Limb (tissue), 2 donors: ENCODE results near the gene MN1.

Experiments used
- DNase-seq, 2 donors: peaks; one replicate each; pipeline ENCODE4 v3.0.0-alpha.2; 2016; ENCODE audit errors: extremely low spot score in 2 of 2

MN1 gene

DNA sequence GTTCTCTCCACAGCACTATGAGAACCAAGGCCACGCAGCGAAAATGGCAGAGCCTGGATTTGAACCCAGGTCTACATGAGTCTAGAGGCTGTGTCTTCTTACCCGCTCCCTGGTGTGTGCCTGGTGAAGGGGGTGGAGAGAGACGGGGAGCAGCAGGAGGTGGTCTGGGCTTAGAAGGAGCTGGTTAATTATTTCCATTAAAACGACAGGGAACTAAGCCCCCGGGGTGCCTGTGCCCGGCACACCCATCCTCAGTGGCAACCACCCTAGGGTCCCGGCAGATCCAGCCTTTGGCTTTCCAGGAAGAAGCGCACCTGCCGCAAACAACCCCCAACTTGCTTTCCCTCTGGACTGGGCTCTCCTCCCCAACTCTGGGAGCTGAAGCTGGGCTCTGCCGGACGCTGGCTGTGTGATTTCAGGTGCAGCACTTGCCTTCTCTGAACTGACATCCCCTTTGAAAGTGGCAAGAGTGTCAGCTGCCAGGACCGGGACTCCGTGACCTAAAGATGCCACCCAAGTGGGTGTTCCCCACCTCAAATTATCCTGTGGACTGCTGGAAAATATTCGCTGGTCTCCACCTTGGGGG lies 35.8 kb downstream of the MN1 start:
- no peak for DNase-seq

DNA sequence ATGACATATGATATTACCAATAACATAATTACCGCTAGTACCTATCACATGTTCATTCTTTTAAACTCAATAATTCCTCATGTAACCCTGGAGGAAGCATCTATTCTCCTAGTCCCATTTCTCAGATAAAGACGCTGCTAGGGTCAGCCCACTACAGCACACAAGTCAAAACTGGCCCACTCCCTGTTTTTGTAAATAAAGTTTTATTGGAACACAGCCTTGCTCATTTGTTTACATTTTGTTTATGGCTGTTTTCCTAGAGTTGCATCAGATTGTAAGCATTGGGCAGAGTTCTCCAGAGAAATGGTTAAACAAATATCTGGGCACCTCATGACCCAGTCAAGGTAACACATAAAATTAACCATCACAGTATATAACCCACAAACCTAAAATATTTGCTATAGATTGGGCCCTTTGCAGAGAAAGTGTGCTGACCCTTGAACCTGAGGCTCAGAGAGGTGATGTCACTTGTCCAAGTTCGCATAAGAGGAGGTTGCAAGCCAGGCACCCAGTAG lies 36.8 kb downstream of the MN1 start:
- DNase-seq, result no peak

DNA sequence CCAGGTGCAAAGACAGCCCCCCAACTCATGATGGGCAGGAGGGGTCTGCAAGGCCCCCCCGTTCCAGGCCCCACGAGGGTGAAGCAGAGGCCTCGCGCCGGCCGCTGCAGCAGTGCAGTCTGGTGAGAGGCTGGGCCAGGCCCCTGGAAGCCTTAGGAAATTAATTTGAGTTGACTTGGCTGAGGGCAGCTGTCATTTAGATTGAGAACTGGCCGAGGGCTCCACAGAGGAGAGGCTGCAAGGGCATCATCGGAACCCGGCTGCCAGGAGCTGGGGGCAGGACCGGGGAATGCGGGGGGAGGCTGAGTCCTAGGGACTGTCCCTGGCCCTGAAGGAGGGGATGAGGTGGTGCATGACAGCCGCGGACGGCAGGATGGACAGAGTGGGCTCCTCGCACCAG lies 39.9 kb downstream of the MN1 start:
- no peak for DNase-seq

DNA sequence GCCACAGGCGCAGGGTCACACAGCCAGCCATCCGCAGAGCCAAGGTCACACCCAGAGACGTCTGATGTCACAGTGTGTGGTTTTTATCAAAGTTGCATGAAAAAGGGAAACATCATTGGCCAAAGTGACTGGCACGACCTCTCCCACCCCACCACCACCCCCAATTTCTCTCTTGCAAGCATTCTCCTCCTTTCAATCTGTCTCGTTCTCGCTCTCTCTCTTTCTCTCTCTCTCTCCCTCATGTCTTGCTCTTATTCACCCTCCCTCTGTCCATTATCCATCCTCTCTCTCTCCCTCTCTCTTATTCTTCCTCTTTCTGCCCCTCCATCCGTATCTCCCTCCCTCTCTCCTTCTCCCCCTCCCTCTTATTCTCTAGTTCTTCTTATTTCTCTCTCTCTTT lies 40.6 kb downstream of the MN1 start:
- DNase-seq, result no peak

DNA sequence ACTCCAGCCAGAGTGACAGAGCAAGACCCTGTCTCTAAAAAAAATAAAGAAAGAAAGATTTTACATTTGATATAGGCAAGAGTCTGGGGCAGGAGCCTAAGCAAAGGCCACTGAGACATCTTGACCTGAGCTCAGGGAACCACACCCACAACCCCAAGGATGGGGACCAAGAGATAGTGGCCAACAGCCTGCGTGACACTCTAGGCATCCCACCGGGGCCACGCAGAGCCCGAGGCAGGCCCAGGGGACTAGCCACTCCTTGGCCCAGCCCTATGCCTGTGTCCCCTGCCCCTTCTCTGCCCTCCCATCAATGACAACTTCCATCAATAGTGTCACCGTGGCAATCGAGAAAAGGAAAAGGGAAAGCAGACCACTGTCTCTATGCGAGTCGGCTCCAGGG lies 41.1 kb downstream of the MN1 start:
- no peak for DNase-seq

DNA sequence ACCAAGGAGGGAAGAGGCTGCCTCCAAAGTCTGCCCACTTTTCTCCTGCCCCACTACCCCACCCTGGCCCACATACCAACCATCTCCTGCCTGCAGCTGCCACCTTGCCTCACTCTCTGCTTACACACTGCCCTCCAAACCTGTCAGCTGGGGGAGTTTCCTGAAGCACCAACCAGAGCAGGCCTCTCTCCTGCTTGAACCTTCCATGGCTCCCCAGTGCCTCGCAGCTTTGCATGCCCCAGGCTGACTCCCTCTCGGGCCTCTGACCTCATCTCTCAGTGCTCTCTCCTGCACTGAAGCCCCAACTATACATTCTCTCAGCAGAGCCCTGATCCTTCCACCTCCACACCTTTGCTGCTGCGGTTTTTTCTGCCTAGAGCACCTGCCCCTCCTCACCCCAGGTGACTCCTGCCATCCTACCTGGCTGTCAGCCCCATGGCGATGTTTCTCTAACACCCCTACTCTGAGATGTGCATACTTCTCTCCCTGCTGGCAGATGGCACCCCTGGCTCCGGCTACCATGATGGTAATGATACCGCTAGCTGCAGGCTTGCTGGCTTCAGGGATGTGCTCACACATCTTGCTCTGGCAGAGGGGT lies 43.5 kb downstream of the MN1 start:
- no peak for DNase-seq

DNA sequence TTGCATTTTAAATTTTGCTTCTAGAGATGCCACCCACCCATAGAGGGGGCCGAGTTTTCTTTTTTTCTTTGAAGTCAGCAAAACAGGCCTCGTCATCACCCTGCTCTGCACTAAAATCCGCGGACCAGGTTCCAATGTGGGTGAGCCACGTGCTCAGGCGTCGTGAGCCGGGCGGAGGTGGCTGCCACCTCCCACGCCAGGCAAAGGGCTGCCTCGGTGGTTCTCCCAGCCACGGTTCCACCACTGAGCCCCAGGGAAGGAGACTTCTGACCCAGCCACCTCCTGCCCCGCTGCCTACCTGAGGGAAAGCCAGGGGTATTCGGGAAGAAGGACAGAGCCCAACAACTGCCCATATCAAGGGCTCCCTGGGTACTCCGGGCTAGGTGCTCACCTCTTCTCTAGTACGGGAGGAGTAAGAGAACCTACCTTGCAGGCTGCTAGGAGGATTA lies 45.3 kb downstream of the MN1 start:
- DNase-seq, result no peak

DNA sequence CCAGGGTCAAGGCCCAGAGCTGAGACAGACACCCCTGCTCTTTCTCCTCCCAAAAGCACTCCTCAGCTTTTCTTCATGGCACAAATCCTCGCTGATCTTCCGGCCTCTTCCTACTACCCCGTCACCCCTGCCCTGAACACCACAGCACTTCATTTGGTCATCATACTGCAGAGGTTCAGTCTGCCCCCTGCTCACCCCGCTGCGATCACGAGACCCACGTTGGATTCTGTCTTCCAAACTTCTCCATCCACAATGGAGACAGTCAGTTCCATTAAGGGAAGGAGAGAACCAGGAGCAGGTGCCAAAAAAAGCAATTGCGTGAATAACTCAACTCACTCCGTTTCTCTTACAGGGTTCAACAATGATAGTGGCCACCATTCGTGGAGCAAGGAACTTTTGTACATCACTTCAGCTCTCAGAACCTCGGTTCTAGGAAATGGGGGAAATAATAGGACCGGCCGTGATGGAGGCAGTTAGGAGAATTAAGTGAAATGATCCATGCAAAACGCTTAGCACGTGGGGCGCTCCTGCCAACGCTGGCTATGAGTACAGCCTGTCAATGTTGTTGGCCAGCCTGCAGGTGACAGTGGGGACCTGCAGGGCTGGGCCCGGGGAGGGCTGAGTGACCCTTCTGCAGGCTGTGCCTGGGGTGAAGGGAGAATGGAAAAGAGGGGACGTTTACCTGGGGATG lies 45.9 kb downstream of the MN1 start:
- DNase-seq, result no peak

DNA sequence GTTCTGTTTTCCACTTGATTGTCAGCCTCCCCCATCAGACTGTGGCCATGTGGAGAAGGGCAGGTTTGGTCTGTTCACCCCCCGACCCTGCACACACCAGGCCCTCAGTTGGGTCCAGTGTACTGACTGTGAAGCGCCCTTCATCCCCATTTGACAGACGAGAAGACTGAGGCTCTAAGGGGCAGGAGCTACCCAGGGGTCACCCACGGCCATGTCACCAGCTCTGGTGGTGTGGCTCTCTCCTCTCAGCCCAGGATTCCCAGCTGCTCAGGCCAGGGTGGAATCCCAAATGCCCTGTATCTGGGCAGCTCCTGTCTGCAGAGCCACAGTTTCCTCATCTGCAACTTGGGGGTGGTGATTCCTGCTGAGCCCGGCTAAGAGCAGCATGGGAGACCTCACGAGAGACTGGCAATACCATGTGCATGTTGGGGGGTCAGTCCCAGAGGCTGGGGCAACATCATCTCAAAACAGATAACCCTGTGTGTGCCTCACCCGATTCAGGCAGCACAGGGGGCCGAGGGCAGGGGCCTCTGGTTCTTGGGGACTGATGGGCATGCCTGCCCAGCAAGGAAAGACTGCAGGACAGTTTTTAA lies 46.6 kb downstream of the MN1 start:
- DNase-seq, result no peak

DNA sequence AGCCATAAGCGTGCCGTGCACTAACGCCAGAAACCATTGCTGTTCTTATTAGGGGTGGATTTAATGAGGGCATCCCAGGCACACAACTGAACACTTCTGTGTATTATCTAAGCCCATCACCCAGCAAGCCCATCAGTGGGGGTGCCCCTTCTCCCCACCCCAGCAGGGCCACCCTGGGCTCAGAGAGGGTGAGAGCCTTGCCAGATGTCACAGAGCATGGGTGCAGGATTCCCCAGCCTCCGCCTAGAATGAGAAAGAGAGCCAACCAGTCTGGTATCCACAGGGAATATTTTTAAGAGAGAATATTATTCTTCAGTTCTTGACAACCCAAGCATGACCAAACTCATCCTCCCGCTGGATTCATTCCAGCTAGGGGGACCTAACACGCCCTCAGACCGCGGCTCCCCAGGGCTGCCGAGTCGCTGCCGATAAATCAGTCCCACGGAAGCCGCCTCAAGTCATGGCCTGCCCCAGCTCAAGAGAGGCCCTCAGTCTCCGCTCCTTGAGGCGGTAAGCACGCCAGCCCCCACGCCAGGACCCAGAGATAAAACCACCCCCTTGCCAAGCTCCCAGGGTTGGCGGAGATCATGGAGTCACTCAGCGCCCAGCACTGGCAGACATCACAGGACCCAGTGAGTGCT lies 47.2 kb downstream of the MN1 start:
- no peak for DNase-seq

DNA sequence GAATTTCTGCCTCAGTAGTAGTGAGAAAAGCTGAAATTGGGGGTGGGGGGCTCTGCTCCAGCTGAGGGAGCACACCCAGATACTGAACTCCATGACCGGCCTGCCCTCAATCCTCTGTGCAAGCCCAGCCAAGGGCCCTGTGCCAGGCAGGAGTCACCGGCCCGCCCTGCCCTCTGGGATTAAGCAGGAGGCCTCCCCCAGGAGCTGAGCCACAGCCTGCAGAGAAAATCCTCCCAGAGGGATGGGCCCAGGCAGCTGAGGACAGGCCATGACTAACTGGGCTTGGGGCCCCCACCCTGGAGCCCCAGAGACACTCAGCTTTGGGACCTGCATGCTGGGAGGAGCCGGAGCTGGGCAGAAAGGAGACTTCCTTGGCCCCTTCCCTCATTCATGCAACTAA lies 48.8 kb downstream of the MN1 start:
- DNase-seq, result no peak

DNA sequence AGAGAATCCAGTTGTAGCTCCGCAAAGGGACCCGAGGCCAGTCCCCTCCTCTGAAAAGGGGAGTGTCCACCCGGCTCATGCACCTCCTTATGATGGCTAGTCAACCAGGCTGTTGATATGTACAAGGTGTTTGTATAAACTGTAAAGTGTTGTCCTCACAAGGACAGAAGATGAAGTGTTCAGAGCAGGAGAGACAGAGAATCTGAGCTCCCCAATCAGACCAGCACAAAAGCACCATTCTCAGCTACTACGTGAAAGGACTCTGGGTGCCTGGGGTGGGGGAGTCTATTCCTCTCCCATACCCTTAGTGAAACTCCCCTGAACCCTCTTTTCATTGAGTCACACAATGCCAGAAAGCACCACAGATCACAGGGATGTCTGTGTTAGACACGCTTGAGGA lies 49.4 kb downstream of the MN1 start:
- DNase-seq, result no peak

DNA sequence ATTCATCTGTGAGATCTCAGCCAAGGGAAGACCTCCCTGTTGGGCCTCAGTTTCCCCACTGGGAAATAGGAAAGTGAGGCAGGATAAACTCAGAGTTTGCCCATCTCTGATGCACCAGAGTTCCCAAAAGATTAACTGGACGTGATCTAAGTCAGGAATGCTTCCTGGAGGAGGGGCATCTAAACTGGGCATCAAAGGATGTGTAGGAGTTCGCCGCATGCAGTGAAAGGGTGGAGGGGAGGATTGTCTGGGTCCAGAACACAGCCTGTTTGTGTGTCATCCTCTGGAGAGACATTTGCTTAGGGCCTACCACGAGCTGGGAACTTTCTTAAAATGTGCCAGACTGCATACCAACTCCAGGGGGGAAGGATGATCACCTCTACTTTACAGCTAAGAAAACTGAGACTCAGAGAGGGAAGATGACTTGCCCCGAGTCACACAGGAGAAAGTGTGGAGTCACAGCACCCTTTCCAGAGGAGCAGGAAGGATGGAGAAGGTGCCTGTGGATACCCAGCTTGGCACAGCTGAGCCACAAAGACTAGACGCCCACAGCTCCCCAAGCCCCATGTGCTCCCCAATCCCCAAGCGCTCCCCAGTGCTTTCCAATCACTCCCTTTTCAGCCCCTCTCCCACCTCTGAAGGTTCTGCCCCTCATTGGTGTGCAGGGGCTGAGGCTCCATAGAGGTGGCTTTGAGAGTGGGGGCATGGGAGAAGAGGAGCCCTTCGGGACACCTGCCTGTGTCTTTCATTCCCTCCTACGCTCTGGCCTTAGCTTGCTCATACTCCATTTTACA lies 50.1 kb downstream of the MN1 start:
- no peak for DNase-seq

DNA sequence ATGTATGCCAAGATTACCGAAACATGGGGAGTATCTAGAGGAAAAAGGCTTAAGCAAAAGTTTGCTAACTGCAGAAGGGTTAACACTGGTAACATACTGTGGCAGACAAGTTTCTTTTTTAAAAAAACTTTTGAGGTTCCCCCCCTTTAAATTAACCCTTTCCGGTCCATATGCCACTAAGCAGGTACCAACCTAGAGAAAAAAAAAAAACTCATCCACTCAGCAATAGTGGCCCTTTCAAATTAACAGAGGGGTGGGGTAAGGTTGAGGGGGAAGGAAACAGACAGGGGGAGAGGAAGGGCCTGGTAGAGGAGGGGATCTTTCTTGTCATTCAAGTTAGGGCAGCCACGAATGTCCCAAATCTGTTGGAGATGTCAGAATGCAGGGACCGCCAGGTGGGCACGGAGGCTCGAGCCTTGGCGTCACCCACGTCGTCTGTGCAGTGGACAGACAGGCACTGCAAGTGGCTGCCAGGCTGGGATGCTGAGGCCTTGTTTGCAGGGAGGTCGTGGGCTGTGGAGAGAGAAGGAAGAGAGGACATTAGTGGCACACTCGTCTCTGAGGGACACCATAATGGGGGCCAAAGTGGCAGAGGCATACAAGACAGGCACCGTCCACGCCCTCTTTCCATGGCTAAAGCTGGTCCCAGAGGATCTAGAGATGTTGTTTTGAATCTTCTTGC lies 50.8 kb downstream of the MN1 start:
- DNase-seq, result no peak

DNA sequence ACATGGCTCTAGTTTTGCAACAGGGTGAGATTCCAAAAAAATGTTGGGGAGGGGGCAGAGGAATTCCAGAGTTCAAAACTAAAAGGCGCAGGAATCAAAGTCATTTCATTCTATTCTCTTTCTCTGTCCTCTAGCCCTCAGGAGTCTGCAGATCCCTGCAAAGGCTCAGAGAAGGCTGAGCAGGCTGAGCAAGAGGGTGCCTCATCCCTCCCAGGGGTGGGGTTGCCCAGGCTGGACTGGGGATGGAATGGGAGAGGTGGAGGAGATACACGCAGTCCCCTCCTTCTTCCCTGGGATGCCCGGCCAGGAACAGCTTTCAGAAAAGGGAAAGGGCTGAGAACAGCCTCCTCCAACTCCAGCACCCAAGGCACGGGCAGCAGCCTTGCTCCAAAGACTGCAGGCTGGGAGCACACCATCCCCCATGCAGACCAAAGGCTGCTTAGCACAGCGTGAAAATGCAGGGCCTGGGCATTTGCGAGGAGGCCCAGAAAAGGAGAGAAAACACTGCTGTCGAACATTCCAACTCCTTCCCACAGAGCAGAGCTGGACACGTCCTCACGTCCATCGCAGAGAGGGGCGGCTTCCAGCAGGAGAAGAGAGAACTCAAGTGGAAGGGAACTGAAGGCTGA lies 51.8 kb downstream of the MN1 start:
- DNase-seq, result peak; percentile 30 to 58

DNA sequence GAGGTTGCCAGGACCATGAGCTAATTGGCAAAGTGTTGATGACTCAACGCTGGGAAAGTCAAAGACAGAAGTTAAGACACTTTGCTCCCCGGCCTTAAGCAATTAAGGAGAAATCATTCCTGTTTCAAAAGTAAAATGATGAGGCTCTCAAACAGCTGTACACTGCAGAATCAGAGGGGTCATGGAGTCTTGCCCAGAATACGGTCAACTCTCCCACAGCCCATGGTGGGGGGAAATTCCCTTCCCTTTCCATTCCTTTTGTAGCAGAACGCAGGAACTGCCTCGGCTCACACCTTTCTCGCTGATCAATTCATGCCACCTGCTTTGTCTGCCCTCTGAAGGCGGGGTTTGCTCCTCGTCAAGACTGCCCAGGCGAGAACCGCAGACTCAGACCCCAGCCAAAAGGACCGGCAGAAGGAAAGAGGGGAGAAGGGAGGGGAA lies 52.8 kb downstream of the MN1 start:
- peak in 1 of 2 donors; percentile 57 for DNase-seq

DNA sequence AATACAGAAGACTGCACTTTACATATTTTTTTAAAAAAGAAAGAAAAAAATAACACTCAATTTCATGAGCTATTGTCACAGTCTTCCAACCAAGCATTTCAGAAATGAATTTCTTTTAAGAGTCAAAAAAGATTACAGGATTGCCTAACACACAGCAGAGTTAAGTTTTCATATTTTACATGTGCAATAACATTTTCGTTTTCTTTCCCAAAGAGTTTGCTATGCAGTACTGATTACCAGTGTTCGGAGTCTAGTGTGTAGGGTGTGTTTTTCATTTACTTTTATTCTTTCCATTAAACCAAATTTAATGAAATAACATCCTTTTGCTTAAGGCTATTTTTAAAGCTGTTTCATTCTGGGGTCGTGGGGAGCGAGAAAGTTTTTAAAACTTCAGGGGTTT lies 53.2 kb downstream of the MN1 start:
- no peak for DNase-seq

DNA sequence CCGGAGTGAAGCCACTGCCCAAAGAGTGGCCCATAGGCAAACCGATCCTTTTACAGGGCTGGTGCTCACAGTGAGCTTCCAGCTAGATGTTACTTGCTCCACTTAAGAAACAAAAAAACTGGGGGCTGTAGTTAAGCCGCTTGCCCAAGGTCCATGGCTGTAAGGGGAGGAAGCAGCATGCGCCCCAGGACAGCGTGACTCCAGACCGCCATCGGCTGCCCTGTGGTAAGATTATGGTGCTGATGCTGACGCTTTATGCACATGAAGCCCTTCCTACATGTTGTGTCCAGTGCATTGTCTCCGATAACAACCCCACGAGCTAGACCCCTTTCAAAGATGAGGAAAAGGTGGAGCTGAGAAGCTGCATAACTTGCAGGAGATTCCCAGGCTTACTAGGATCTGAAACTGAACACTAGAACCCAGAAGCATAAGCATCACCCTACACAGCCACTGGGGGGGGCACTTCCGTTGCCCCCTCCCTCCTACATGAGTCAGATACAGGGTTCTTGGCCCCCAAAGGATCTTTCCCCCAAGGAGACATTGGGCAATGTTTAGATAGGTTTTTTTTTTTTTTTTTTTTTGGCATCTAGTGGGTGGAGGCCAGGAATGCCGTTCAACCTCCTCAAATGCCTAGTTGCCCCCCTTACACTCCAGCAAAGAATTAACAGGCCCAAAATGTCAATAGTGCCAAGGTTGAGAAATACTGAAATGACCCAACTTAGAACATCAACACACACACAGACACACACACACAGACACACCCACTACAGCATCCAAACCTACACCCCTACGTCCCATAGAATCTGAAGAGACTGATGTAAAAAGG lies 53.9 kb downstream of the MN1 start:
- DNase-seq, result no peak

DNA sequence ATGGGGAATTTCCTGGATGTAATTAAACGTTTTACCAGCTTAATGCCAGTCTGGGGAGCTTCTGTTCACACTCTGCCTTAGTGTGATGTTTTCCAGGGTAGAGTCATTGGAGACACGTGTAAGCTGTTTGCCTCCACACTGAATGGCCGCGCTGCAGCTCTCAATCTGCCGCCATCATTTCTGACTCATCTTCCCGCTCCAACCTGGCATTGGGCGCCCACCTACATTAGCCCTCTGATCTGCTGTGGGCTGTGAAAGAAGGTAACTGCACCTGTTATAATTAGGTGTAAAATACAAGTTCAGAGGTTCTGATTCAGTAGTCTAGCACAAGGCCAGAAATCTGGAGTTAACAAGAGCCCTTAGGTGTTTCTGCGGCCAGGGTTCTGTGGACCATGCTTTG lies 54.6 kb downstream of the MN1 start:
- DNase-seq, result no peak
